COR-L47 (cell line): Measurements from ENCODE around the gene MAP4.

Source experiments
- DNase-seq: peaks from one replicate; lab custom pipeline; 2025; lab: John Stamatoyannopoulos, UW

The MAP4 gene

GRCh38 chr3:47865192-47865591 is 151.0 kb downstream of the MAP4 start:
- no peak for DNase-seq

- DNase-seq: no peak
Measured at GRCh38 chr3:47863391-47864128, 152.7 kb downstream of the MAP4 start.

GRCh38 chr3:47859956-47860605 is 156.1 kb downstream of the MAP4 start:
- no peak for DNase-seq

GRCh38 chr3:47857151-47857550 is 159.1 kb downstream of the MAP4 start:
- no peak for DNase-seq

GRCh38 chr3:47856669-47857068 is 159.5 kb downstream of the MAP4 start:
- DNase-seq: no peak

GRCh38 chr3:47855461-47856383 is 160.5 kb downstream of the MAP4 start:
- DNase-seq: no peak

- DNase-seq: no peak
Measured at GRCh38 chr3:47854720-47855455, 161.3 kb downstream of the MAP4 start.

GRCh38 chr3:47854267-47854666 is 161.9 kb downstream of the MAP4 start:
- no peak for DNase-seq

- DNase-seq: no peak
Measured at GRCh38 chr3:47852604-47853602, 163.3 kb downstream of the MAP4 start.

- DNase-seq: no peak
Measured at GRCh38 chr3:47851888-47852603, 164.2 kb downstream of the MAP4 start.

GRCh38 chr3:47850564-47851410 is 165.4 kb downstream of the MAP4 start:
- no peak for DNase-seq

GRCh38 chr3:47849699-47850563 is 166.3 kb downstream of the MAP4 start:
- no peak for DNase-seq

- no peak for DNase-seq
Measured at GRCh38 chr3:47849186-47849698, 167.0 kb downstream of the MAP4 start.

GRCh38 chr3:47848599-47849117 is 167.6 kb downstream of the MAP4 start:
- DNase-seq: no peak

- DNase-seq: no peak
Measured at GRCh38 chr3:47847801-47848518, 168.3 kb downstream of the MAP4 start.

- DNase-seq: no peak
Measured at GRCh38 chr3:47847260-47847659, 169.0 kb downstream of the MAP4 start.

GRCh38 chr3:47846880-47847248 is 169.4 kb downstream of the MAP4 start:
- DNase-seq: no peak
